ENCODE data around the gene ADAM33.

DNA sequence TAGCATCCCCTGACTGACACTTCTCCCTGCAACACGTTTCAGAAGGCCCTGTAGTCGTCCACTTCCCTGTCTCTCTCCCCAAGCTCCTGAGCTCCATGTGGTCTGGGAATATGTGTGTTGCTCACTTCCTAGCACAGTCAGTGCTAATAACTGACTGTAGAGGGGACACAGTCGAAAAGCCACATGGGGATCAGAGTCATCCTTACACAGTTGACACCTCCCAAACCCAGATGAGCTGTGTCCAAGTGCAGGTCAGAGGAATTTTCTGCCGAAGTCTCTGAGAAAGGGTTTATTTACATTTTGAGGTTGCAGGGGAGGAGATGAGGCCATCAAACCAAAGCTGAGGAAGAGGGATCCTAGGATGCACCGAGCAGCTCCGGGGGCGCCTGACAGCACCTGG, 3.5 kb upstream of the ADAM33 start:
- TF ChIP-seq POLR2A (IDR thresholded peaks at IDR 0.05; ENCODE audit: low read depth, low read length) (no peak), POU2F2 (IDR thresholded peaks at IDR 0.05; ENCODE audit: low read depth, low read length) (no peak), PAX5 (IDR thresholded peaks at IDR 0.05; ENCODE audit: insufficient read depth, low read length, severe bottlenecking) (no peak), POLR2AphosphoS5 (IDR thresholded peaks at IDR 0.05; ENCODE audit: low read depth, low read length) (no peak), TAF1 (IDR thresholded peaks at IDR 0.05; ENCODE audit: low read depth, low read length) (no peak), SPI1 (IDR thresholded peaks at IDR 0.05; ENCODE audit: low read depth, low read length) (no peak)

Measured in GM12891 (cell line).